CD4-positive, alpha-beta T cell treated with Interleukin-10 for 1 hour (primary cell): ENCODE measurements around the gene FCN3.
"Not testable (repeated sequence)": the region's sequence is repeated elsewhere in the genome, so short reads cannot be mapped to it uniquely, and the experiment has no call there.

Source experiments
- DNase-seq: peaks from one replicate; pipeline ENCODE4 v3.0.0-alpha.2; 2020

Gene FCN3

GRCh38 chr1:27374362-27375086, at the start of gene FCN3:
Gene FCN3, minus strand, starts transcription at chr1:27374824. Its CDS starts 6 bp downstream, at chr1:27374818.
- DNase-seq: no peak

GRCh38 chr1:27423709-27424108, 49.1 kb upstream of the FCN3 start:
- DNase-seq: no peak

- peak; percentile 49 for DNase-seq
Observed at GRCh38 chr1:27418326-27419185, 43.9 kb upstream of the FCN3 start.

- DNase-seq: no peak
Observed at GRCh38 chr1:27417713-27418112, 43.1 kb upstream of the FCN3 start.

- DNase-seq: peak; percentile 77
Observed at GRCh38 chr1:27416387-27417111, 41.9 kb upstream of the FCN3 start.

GRCh38 chr1:27414091-27414490, 39.5 kb upstream of the FCN3 start:
- no peak for DNase-seq

GRCh38 chr1:27413004-27413403, 38.4 kb upstream of the FCN3 start:
- no peak for DNase-seq

- no peak for DNase-seq
Observed at GRCh38 chr1:27412502-27412901, 37.9 kb upstream of the FCN3 start.

- DNase-seq: no peak
Observed at GRCh38 chr1:27410709-27411108, 36.1 kb upstream of the FCN3 start.

GRCh38 chr1:27409669-27410068, 35.0 kb upstream of the FCN3 start:
- DNase-seq: no peak

- DNase-seq: no peak
Observed at GRCh38 chr1:27408151-27408550, 33.5 kb upstream of the FCN3 start.

GRCh38 chr1:27406791-27407190, 32.2 kb upstream of the FCN3 start:
- DNase-seq: not testable (repeated sequence)

GRCh38 chr1:27406362-27406680, 31.7 kb upstream of the FCN3 start:
- DNase-seq: no peak

GRCh38 chr1:27405598-27406361, 31.2 kb upstream of the FCN3 start:
- DNase-seq: not testable (repeated sequence)

- DNase-seq: no peak
Observed at GRCh38 chr1:27405074-27405473, 30.4 kb upstream of the FCN3 start.

- DNase-seq: no peak
Observed at GRCh38 chr1:27403931-27404330, 29.3 kb upstream of the FCN3 start.

- no peak for DNase-seq
Observed at GRCh38 chr1:27403065-27403726, 28.6 kb upstream of the FCN3 start.

- no peak for DNase-seq
Observed at GRCh38 chr1:27402349-27402754, 27.7 kb upstream of the FCN3 start.

- no peak for DNase-seq
Observed at GRCh38 chr1:27400963-27401341, 26.3 kb upstream of the FCN3 start.

- no peak for DNase-seq
Observed at GRCh38 chr1:27400082-27400962, 25.7 kb upstream of the FCN3 start.
